K562 (cell line): ENCODE results near the gene CRK. TPM values are rescaled to one million over a fixed set of nuclear protein-coding genes. Genes with fewer than 3 reads are reported as not detected.

ENCODE experiments used
- CREM ChIP-seq: IDR thresholded peaks from 2 replicates; pipeline ENCODE4 v1.6.1; 2014; ENCODE audit warnings: antibody characterized with exemption, low read depth
- CTCF ChIP-seq, 3 experiments: IDR thresholded peaks in 2 of 3; conservative IDR thresholded peaks in 1 of 3; 2 replicates each; pipeline ENCODE4 v1.5.1; 2011 to 2012; ENCODE audit warnings: low read length in 3 of 3, mild to moderate bottlenecking in 3 of 3, control low read depth in 2 of 3, improper control_type of control experiment in 1 of 3, inconsistent platforms in 1 of 3, low read depth in 1 of 3, mixed read lengths in 1 of 3, moderate library complexity in 1 of 3; ENCODE audit not compliant: insufficient read depth in 2 of 3
- FOXA3 ChIP-seq, 2 experiments: fragments of 450-650 bp in 1 of 2; sonication (generic) in 1 of 2; formaldehyde crosslinking; IDR thresholded peaks in 1 of 2; conservative IDR thresholded peaks in 1 of 2; 2 replicates each; pipeline versions ENCODE4 v1.4.0 to v1.8.0; 2020 to 2022; ENCODE audit warnings: mild to moderate bottlenecking in 2 of 2, missing genetic modification reagents in 1 of 2
- FOXM1 ChIP-seq, 2 experiments: fragments of 450-650 bp in 1 of 2; sonication (generic) in 1 of 2; formaldehyde crosslinking in 1 of 2; IDR thresholded peaks; 2 replicates each; pipeline versions ENCODE4 v1.6.1 to v1.9.0; 2017 to 2022; ENCODE audit warnings: low read depth in 2 of 2, mild to moderate bottlenecking in 2 of 2, missing genetic modification reagents in 1 of 2, moderate library complexity in 1 of 2
- HDAC1 ChIP-seq, 2 experiments: fragments of 450-650 bp; IDR thresholded peaks; 2 replicates each; pipeline ENCODE4 v1.6.1; 2016 to 2017; ENCODE audit warnings: inconsistent platforms in 1 of 2, mild to moderate bottlenecking in 1 of 2, moderate library complexity in 1 of 2
- PHF21A ChIP-seq: fragments of 450-650 bp; IDR thresholded peaks from 2 replicates; pipeline ENCODE4 v1.6.1; 2017; ENCODE audit warnings: low read depth, borderline replicate concordance
- RAD21 ChIP-seq, 2 experiments: fragments of 250-450 bp in 1 of 2; fragments of 450-650 bp in 1 of 2; sonication (Bioruptor Pico) in 1 of 2; formaldehyde crosslinking in 1 of 2; IDR thresholded peaks in 1 of 2; conservative IDR thresholded peaks in 1 of 2; 2 replicates each; pipeline versions ENCODE4 v1.4.0 to v1.8.0; 2020 to 2022; ENCODE audit warnings: mild to moderate bottlenecking in 2 of 2, moderate library complexity in 1 of 2
- RBM14 ChIP-seq: fragments of 200-400 bp; formaldehyde crosslinking; IDR thresholded peaks from 2 replicates; pipeline ENCODE4 v1.6.1; 2018; ENCODE audit warnings: low read depth, mild to moderate bottlenecking, low read length, moderate library complexity, borderline replicate concordance; ENCODE audit not compliant: insufficient read depth
- SPI1 ChIP-seq: IDR thresholded peaks from 2 replicates; pipeline ENCODE4 v1.6.1; 2011; ENCODE audit warnings: low read depth, low read length, control low read depth, borderline replicate concordance
- XRCC5 ChIP-seq: fragments of 200-400 bp; formaldehyde crosslinking; IDR thresholded peaks from 2 replicates; pipeline ENCODE4 v1.6.1; 2017; ENCODE audit warnings: low read depth, mild to moderate bottlenecking, low read length
- ZNF175 ChIP-seq: fragments of 200-800 bp; sonication (Bioruptor generic); IDR thresholded peaks from 2 replicates; pipeline ENCODE4 v1.6.1; 2016; ENCODE audit warnings: low read depth, mild to moderate bottlenecking, missing genetic modification characterization, missing compliant biosample characterization
- ZNF75A ChIP-seq: fragments of 450-650 bp; formaldehyde crosslinking; IDR thresholded peaks from 2 replicates; pipeline ENCODE4 v1.4.0; 2020; ENCODE audit warnings: mild to moderate bottlenecking
- polyA plus RNA-seq, 8 experiments: library from polyadenylated mRNA; depleted of rRNA in 4 of 8; stranded (reverse) in 5 of 8; unstranded in 3 of 8; fragments of >200 nt; fragmentation: Nextera tagmentation in 2 of 8; fragmentation: Illumina TruSeq in 1 of 8; extraction: Ambion mirVana in 2 of 8; extraction: Trizol in 1 of 8; gene quantifications; 2 replicates each; pipeline versions ENCODE4 v1.2.1 to v1.2.3, GENCODE V29; 2011 to 2014; ENCODE audit warnings: inconsistent platforms in 1 of 8, missing spikeins in 1 of 8
- total RNA-seq, 7 experiments: library from RNA; depleted of rRNA in 6 of 7; stranded (reverse); fragments of >200 nt in 6 of 7; fragmentation: Illumina TruSeq in 2 of 7; extraction: Trizol in 2 of 7; gene quantifications; 2 replicates each; pipeline versions ENCODE4 v1.2.1 to v1.2.3, GENCODE V29; 2011 to 2021; ENCODE audit warnings: low replicate concordance in 1 of 7

CRK gene
- total and polyA plus RNA-seq, 9 of the 15 experiments (the other 6 are each of a cell fraction or from before 2014, with no cell fraction given): 13.1 to 40.2 (median 26.1) TPM

- TF ChIP-seq CTCF (IDR thresholded peaks at IDR 0.05 in 2 of 3, conservative IDR thresholded peaks at IDR 0.05 in 1 of 3; ENCODE audit: insufficient read depth in 2 of 3, low read depth in 1 of 3, low read length in 3 of 3): peak; percentile 49 to 74 (median 62)
- TF ChIP-seq HDAC1 (IDR thresholded peaks at IDR 0.05): peak in 1 of 2 experiments; percentile 33; a peak in 1 of 4 replicates
- no peak for TF ChIP-seq FOXA3 (CRISPR knock-in tag; conservative IDR thresholded peaks at IDR 0.05 in 1 of 2, IDR thresholded peaks at IDR 0.05 in 1 of 2)
- no peak for TF ChIP-seq FOXM1 (IDR thresholded peaks at IDR 0.05; ENCODE audit: low read depth)
- TF ChIP-seq FOXM1 (CRISPR knock-in tag; IDR thresholded peaks at IDR 0.05; ENCODE audit: low read depth): 0 out of 2 replicates have a peak, but pooled peaks have one; percentile 44
- TF ChIP-seq SPI1: peak; percentile 22; the same call in 1 of the 2 replicates
- TF ChIP-seq XRCC5: peak; percentile 32; the same call in 1 of the 2 replicates
- 0 out of 4 replicates have a peak, but pooled peaks of 1 of the 2 experiments have one; percentile 14 for TF ChIP-seq RAD21 (CRISPR knock-in tag; conservative IDR thresholded peaks at IDR 0.05 in 1 of 2, IDR thresholded peaks at IDR 0.05 in 1 of 2)
- TF ChIP-seq RBM14: peak; percentile 73; the same call in 1 of the 2 replicates
- 0 out of 2 replicates have a peak, but pooled peaks have one; percentile 4 for TF ChIP-seq CREM
- no peak for TF ChIP-seq ZNF75A (CRISPR knock-in tag)
- no peak for TF ChIP-seq PHF21A
- no peak for TF ChIP-seq ZNF175 (CRISPR knock-in tag)
Observed at GRCh38 chr17:1455291-1455796, 688 bp downstream of the CRK start (continued).
